Fibroblast of the aortic adventitia (primary cell): ENCODE data around the gene ZNF664. TPM values are rescaled to one million over a fixed set of nuclear protein-coding genes. Genes with fewer than 3 reads are reported as not detected.

Experiments
- DNase-seq: peaks from one replicate; pipeline ENCODE4 v3.0.0-alpha.2; 2010; ENCODE audit warnings: low read depth
- H3K4me3 ChIP-seq: 2 replicates; pipeline ENCODE4 v1.5.1; 2011; ENCODE audit warnings: low read depth, mild to moderate bottlenecking, control low read depth, low read length, moderate library complexity
- CTCF ChIP-seq: IDR thresholded peaks from 2 replicates; pipeline ENCODE4 v1.5.1; 2011; ENCODE audit warnings: mild to moderate bottlenecking, low read length, control low read depth, inconsistent platforms; ENCODE audit not compliant: insufficient read depth
- total RNA-seq: library from RNA; depleted of rRNA; stranded (reverse); fragments of >200 nt; gene quantifications from 2 replicates; pipeline ENCODE4 v1.2.3, GENCODE V29; 2012; ENCODE audit warnings: low replicate concordance

ZNF664 gene
- total RNA-seq, 1 donor, result 73.3 TPM

GRCh38 chr12:124017064-124017463 lies 44.0 kb downstream of the ZNF664 start:
- TF ChIP-seq CTCF, result no peak
- no peak for DNase-seq
- no peak overlapping the region for H3K4me3 ChIP-seq

- no peak overlapping the region for H3K4me3 ChIP-seq
- DNase-seq, result no peak
- no peak for TF ChIP-seq CTCF
These were observed 45.5 kb downstream of the ZNF664 start for GRCh38 chr12:124018539-124018938.

GRCh38 chr12:124019115-124019514 lies 46.1 kb downstream of the ZNF664 start:
- no peak for DNase-seq
- no peak overlapping the region for H3K4me3 ChIP-seq
- no peak for TF ChIP-seq CTCF

- DNase-seq, result peak; percentile 76
- no peak overlapping the region for H3K4me3 ChIP-seq
- no peak for TF ChIP-seq CTCF
These were observed 47.5 kb downstream of the ZNF664 start for GRCh38 chr12:124020514-124020949.

- no peak for TF ChIP-seq CTCF
- no peak overlapping the region for H3K4me3 ChIP-seq
- DNase-seq, result no peak
These were observed 48.0 kb downstream of the ZNF664 start for GRCh38 chr12:124021007-124021406.

- H3K4me3 ChIP-seq, result no peak overlapping the region
- no peak for TF ChIP-seq CTCF
- DNase-seq, result no peak
These were observed 49.1 kb downstream of the ZNF664 start for GRCh38 chr12:124022161-124022560.

- H3K4me3 ChIP-seq, result no peak overlapping the region
- peak; percentile 25 for DNase-seq
- no peak for TF ChIP-seq CTCF
These were observed 51.3 kb downstream of the ZNF664 start for GRCh38 chr12:124024263-124024678.
